Astrocyte (in vitro differentiated cells and primary cell): ENCODE measurements around the gene CCNI. TPM values are rescaled to one million over a fixed set of nuclear protein-coding genes. Genes with fewer than 3 reads are reported as not detected.

Source experiments
- DNase-seq: peaks from one replicate; pipeline ENCODE4 v3.0.0-alpha.2; 2010; ENCODE audit warnings: low read depth
- FAIRE-seq: peaks from 2 replicates; lab custom pipeline; 2011; peaks lifted over from hg19 to GRCh38; lab: Jason Lieb, UNC
- H2AFZ ChIP-seq: 2 replicates; pipeline ENCODE4 v1.6.0; 2012; ENCODE audit warnings: low read depth, low read length, inconsistent platforms
- H3K27ac ChIP-seq: 2 replicates; pipeline ENCODE4 v1.5.1; 2011; ENCODE audit warnings: low read depth, low read length, inconsistent platforms
- H3K27me3 ChIP-seq: 2 replicates; pipeline ENCODE4 v1.6.0; 2011; ENCODE audit warnings: low read length, inconsistent platforms; ENCODE audit not compliant: insufficient read depth
- H3K36me3 ChIP-seq: 2 replicates; pipeline ENCODE4 v1.5.1; 2011; ENCODE audit warnings: low read length, inconsistent platforms; ENCODE audit not compliant: insufficient read depth
- H3K4me1 ChIP-seq: 2 replicates; pipeline ENCODE4 v1.5.1; 2011; ENCODE audit warnings: low read length, inconsistent platforms; ENCODE audit not compliant: insufficient read depth
- H3K4me2 ChIP-seq: 2 replicates; pipeline ENCODE4 v1.6.0; 2012; ENCODE audit warnings: low read length, inconsistent platforms
- H3K4me3 ChIP-seq: 2 replicates; pipeline ENCODE4 v1.5.1; 2011; ENCODE audit warnings: low read depth, mild to moderate bottlenecking, low read length, inconsistent platforms; ENCODE audit not compliant: insufficient read depth
- H3K79me2 ChIP-seq: 2 replicates; pipeline ENCODE4 v1.6.0; 2012; ENCODE audit warnings: mild to moderate bottlenecking, low read length, inconsistent platforms; ENCODE audit not compliant: insufficient read depth
- H3K9ac ChIP-seq: 2 replicates; pipeline ENCODE4 v1.6.0; 2012; ENCODE audit warnings: mild to moderate bottlenecking, low read length, inconsistent platforms
- H3K9me3 ChIP-seq: 2 replicates; pipeline ENCODE4 v1.5.1; 2012; ENCODE audit warnings: low read depth, mild to moderate bottlenecking, low read length, inconsistent platforms; ENCODE audit not compliant: insufficient read depth
- H4K20me1 ChIP-seq: 2 replicates; pipeline ENCODE4 v1.6.0; 2012; ENCODE audit warnings: low read length, inconsistent platforms; ENCODE audit not compliant: insufficient read depth
- H3K27ac Mint-ChIP-seq: one replicate; pipeline ENCODE4 v1.8.0; 2021; ENCODE audit warnings: mild to moderate bottlenecking, mixed read lengths; ENCODE audit not compliant: unreplicated experiment
- H3K27me3 Mint-ChIP-seq: one replicate; pipeline ENCODE4 v1.8.0; 2021; ENCODE audit warnings: low read depth, mixed read lengths; ENCODE audit not compliant: unreplicated experiment
- H3K36me3 Mint-ChIP-seq: one replicate; pipeline ENCODE4 v1.8.0; 2021; ENCODE audit warnings: low read depth, mixed read lengths; ENCODE audit not compliant: unreplicated experiment
- H3K4me1 Mint-ChIP-seq: one replicate; pipeline ENCODE4 v1.8.0; 2021; ENCODE audit warnings: low read depth, mixed read lengths; ENCODE audit not compliant: unreplicated experiment
- H3K4me3 Mint-ChIP-seq: one replicate; pipeline ENCODE4 v1.8.0; 2021; ENCODE audit warnings: mild to moderate bottlenecking, moderate library complexity, mixed read lengths; ENCODE audit not compliant: unreplicated experiment
- H3K9me3 Mint-ChIP-seq: one replicate; pipeline ENCODE4 v1.8.0; 2021; ENCODE audit warnings: mild to moderate bottlenecking, mixed read lengths; ENCODE audit not compliant: unreplicated experiment
- CTCF ChIP-seq: IDR thresholded peaks from 2 replicates; pipeline ENCODE4 v1.5.1; 2011; ENCODE audit warnings: low read depth, mild to moderate bottlenecking, inconsistent platforms, low read length, moderate library complexity; ENCODE audit not compliant: insufficient read depth
- EZH2 ChIP-seq: IDR thresholded peaks from 2 replicates; pipeline ENCODE4 v1.6.1; 2012; ENCODE audit warnings: mild to moderate bottlenecking, low read length, inconsistent platforms; ENCODE audit not compliant: insufficient read depth
- total RNA-seq: library from RNA; stranded (reverse); gene quantifications from 2 replicates; pipeline ENCODE4 v1.2.1, GENCODE V29; 2021

CCNI gene
- total RNA-seq, 1 donor from 2014 or later: 141 TPM

GRCh38 chr4:76998251-76998901 is 77.4 kb downstream of the CCNI start:
- Mint-ChIP-seq H3K27ac (peak overlapping the region; percentile 97), H3K36me3 (peaks cover 43% of the 10 kb centered on the region), H3K9me3 (no peaks in the 10 kb centered on the region), H3K4me1 (peaks cover 81% of the 10 kb centered on the region), H3K27me3 (no peaks in the 10 kb centered on the region), H3K4me3 (peak overlapping the region; percentile 63)
- H3K4me3 ChIP-seq: no peak overlapping the region
- no peak overlapping the region for H3K4me2 ChIP-seq
- peak; percentile 67 for DNase-seq
- H3K27me3 ChIP-seq: no peaks in the 10 kb centered on the region
- FAIRE-seq: no peak
- peaks cover 34% of the 10 kb centered on the region for H3K36me3 ChIP-seq
- H4K20me1 ChIP-seq: no peaks in the 10 kb centered on the region
- H3K27ac ChIP-seq: peak overlapping the region; percentile 42
- H3K4me1 ChIP-seq: peaks cover 25% of the 10 kb centered on the region
- H2AFZ ChIP-seq: no peak overlapping the region
- H3K79me2 ChIP-seq: peaks cover 61% of the 10 kb centered on the region
- no peak for TF ChIP-seq EZH2
- no peak for TF ChIP-seq CTCF
- no peaks in the 10 kb centered on the region for H3K9me3 ChIP-seq
- H3K9ac ChIP-seq: peak overlapping the region; percentile 22

GRCh38 chr4:76997532-76997931 is 78.3 kb downstream of the CCNI start:
- no peak overlapping the region for H2AFZ ChIP-seq
- H4K20me1 ChIP-seq: no peaks in the 10 kb centered on the region
- no peak overlapping the region for H3K4me2 ChIP-seq
- TF ChIP-seq CTCF (no peak), EZH2 (no peak)
- peaks cover 2% of the 10 kb centered on the region for H3K9me3 Mint-ChIP-seq
- no peaks in the 10 kb centered on the region for H3K27me3 ChIP-seq
- no peak overlapping the region for H3K27ac ChIP-seq
- no peak overlapping the region for H3K4me3 Mint-ChIP-seq
- H3K36me3 ChIP-seq: peaks cover 34% of the 10 kb centered on the region
- DNase-seq (no peak), FAIRE-seq (no peak)
- H3K4me1 ChIP-seq: peaks cover 19% of the 10 kb centered on the region
- no peaks in the 10 kb centered on the region for H3K27me3 Mint-ChIP-seq
- no peak overlapping the region for H3K9ac ChIP-seq
- peak overlapping the region; percentile 58 for H3K27ac Mint-ChIP-seq
- H3K4me1 Mint-ChIP-seq: peaks cover 81% of the 10 kb centered on the region
- H3K36me3 Mint-ChIP-seq: peaks cover 45% of the 10 kb centered on the region
- H3K4me3 ChIP-seq: no peak overlapping the region
- no peaks in the 10 kb centered on the region for H3K9me3 ChIP-seq
- H3K79me2 ChIP-seq: peaks cover 62% of the 10 kb centered on the region

Other genes with a start within 250 kb of the CCNI start
- gene SOWAHB, start 177.8 kb downstream of the CCNI start, total RNA-seq: 6.2 and 6.8 TPM in 2 replicates
- gene SEPTIN11, start 126.2 kb downstream of the CCNI start, total RNA-seq: 621 and 623 TPM in 2 replicates
- gene CCNG2, start 81.2 kb upstream of the CCNI start, total RNA-seq: 53.3 and 54.7 TPM in 2 replicates